RPMI8226 (cell line): ENCODE data around the gene PCDHGA9.
"Not testable (repeated sequence)": the region's sequence is repeated elsewhere in the genome, so short reads cannot be mapped to it uniquely, and the experiment has no call there.

Experiments used
- DNase-seq: peaks from one replicate; pipeline ENCODE4 v3.0.0-alpha.2; 2015

The PCDHGA9 gene

DNA sequence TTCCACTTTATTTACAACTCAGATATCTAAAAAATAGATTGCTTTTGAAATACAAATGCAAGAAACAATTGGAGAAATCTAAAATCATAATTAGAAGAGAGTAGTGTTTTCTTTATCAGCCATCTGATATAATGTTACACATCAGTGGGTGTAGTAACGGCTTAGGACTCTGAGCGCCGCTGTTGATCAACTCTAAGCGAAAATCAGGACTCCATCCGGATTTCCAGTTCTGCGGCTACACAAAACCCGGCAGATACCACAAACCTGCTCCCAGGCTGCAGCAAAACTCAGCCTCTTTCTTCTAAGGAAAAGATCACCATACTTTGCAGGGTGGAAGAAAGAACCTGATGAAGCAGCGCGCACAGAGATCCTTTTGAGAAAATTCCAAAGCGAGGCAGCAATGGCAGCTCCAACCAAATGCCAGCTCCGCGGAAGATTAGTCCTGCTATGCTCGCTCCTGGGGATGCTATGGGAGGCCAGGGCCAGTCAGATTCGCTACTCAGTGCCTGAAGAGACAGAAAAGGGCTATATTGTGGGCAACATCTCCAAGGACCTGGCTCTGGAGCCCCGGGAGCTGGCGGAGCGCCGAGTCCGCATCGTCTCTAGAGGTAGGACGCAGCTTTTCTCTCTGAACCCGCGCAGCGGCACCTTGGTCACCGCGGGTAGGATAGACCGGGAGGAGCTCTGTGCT is at the start of gene PCDHGA9:
PCDHGA9 (plus strand) TSS at position 226 of the 691 bp plus-strand sequence; CDS start at position 401, 175 bp downstream.
- DNase-seq, result peak; percentile 53

DNA sequence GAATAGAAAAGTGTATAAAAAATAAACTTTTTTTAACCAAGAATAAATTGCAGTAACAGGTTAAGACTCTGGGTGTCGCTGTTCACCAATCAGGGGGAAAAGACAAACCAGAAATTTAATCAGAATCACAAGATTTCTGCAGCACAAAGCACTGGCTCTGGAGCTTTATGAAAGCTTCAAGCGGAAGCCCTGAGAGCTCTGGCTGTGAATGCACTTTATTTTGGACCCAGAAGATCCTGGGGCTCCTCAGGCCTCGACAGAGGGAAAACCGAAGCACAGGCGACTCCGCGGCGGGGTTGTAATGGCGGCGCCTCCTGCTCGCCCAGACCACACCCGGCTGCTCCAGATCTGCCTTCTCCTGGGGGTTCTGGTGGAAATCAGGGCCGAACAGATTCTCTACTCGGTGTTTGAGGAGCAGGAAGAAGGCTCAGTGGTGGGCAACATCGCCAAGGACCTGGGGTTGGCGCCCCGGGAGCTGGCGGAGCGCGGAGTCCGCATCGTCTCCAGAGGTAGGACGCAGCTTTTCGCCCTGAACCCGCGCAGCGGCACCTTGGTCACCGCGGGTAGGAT is 47.6 kb upstream of the PCDHGA9 start, which contains the start of gene PCDHGA4:
PCDHGA4 (plus strand) TSS at position 122 of the 570 bp plus-strand sequence; CDS start at position 209, 87 bp downstream.
- DNase-seq, result peak; percentile 26

DNA sequence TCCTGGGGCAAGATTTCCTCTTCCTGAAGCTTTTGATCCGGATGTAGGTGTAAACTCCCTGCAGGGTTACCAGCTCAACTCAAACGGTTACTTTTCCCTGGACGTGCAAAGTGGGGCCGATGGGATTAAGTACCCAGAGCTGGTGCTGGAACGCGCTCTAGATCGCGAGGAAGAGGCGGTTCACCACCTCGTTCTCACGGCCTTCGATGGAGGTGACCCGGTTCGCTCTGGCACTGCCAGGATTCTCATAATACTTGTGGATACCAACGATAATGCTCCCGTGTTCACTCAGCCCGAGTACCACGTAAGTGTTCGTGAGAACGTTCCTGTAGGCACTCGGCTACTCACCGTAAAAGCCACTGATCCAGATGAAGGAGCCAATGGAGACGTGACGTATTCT is 46.9 kb upstream of the PCDHGA9 start:
- no peak for DNase-seq

DNA sequence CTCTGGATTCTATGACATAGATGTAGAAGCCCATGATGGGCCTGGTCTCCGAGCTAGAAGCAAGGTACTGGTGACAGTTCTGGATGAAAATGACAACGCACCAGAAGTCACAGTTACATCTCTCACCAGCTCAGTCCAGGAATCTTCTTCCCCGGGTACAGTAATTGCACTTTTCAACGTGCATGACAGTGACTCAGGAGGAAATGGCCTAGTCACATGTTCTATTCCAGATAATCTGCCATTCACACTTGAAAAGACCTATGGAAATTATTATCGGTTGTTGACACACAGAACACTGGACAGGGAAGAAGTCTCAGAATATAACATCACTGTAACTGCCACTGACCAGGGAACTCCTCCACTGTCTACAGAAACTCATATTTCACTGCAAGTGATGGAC is 46.4 kb upstream of the PCDHGA9 start:
- no peak for DNase-seq

DNA sequence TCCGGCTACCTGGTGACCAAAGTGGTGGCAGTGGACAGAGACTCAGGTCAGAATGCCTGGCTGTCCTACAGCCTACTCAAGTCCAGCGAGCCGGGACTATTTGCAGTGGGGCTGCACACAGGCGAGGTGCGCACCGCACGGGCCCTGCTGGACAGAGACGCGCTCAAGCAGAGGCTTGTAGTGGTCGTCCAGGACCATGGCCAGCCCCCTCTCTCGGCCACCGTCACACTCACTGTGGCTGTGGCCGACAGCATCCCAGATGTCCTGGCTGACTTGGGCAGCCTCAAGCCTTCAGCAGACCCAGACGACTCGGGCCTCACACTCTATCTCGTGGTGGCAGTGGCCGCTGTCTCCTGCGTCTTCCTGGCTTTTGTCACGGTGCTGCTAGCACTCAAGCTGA is 45.6 kb upstream of the PCDHGA9 start:
- no peak for DNase-seq

DNA sequence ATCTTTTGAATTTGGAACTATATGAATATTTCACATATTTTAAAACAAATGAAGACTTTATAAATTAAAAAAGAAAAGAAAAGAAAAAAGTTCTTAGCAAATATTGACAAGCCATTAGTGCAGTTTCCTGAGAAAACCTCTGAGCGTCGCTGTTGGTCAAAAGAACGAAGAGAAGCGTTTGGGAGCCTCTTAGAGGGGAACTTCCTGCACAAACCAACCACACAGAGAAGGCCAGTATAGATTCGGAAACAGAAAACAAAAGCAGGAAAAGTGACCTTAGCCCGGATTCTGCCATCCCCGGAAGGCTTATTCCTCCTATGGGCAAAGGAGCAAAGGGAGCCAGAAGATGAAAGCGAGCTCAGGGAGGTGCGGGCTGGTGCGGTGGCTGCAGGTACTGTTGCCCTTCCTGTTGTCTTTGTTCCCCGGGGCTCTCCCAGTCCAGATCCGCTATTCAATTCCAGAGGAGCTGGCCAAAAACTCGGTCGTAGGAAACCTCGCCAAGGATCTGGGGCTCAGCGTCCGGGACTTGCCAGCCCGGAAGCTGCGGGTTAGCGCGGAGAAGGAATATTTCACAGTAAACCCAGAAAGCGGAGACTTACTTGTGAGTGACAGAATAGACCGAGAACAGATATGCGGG is 42.7 kb upstream of the PCDHGA9 start, which contains the start of gene PCDHGB2:
PCDHGB2 (plus strand) TSS at position 205 of the 637 bp plus-strand sequence; CDS start at position 347, 142 bp downstream.
- peak; percentile 50 for DNase-seq

DNA sequence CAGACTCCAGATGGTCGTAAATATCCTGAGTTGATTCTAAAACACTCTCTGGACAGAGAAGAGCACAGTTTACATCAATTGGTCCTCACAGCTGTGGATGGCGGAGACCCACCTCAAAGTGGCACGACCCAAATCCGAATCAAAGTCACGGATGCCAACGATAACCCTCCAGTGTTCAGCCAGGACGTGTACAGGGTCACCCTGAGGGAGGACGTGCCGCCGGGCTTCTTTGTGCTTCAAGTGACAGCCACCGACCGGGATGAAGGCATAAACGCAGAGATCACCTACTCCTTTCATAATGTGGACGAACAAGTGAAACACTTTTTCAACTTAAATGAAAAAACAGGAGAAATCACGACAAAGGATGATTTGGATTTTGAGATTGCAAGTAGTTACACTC is 41.9 kb upstream of the PCDHGA9 start:
- no peak for DNase-seq

DNA sequence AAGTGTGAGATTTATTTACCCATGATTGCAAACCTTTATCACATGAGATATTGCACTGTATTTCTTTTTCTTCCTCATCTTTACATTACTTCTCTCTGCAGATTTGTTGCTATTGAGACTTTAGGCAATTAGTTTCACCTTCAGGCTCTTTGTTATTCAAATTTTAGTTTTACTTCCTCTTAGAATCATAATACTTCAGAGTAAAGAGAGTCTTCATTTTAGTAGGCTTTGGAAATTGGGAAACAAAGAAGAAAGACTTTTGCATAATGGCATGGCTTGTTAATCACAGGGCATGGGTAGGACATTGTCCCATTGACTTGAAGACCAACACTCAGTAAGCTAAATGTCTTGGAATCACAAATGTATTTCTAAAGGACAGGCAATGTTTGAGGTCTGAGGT is 39.9 kb upstream of the PCDHGA9 start:
- no peak for DNase-seq

DNA sequence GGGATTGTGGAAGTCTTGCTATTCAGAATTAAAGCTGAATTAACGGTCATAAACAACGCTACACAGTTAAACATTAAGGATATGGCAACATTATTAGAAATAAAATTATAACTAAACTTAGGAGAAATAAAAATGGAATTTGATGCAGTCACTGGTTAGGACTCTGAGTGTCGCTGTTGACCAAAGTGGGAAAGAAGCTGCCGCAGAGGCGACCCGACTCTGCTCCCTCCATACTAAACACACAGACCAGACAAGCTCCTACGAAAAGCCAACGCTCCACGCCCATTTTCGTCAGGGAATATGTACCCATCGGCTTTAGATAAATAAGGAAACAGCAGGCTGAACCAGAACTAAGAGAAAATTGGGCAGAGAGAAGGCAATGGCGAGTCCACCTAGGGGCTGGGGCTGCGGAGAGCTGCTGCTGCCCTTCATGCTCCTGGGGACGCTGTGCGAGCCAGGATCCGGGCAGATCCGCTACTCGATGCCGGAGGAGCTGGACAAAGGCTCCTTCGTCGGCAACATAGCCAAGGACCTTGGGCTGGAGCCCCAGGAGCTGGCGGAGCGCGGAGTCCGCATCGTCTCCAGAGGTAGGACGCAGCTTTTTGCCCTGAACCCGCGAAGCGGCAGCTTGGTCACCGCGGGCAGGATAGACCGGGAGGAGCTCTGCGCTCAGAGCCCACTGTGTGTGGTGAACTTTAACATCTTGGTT is 38.5 kb upstream of the PCDHGA9 start, which contains the start of gene PCDHGA5:
PCDHGA5 (plus strand) TSS at position 211 of the 709 bp plus-strand sequence; CDS start at position 380, 169 bp downstream.
- no peak for DNase-seq

DNA sequence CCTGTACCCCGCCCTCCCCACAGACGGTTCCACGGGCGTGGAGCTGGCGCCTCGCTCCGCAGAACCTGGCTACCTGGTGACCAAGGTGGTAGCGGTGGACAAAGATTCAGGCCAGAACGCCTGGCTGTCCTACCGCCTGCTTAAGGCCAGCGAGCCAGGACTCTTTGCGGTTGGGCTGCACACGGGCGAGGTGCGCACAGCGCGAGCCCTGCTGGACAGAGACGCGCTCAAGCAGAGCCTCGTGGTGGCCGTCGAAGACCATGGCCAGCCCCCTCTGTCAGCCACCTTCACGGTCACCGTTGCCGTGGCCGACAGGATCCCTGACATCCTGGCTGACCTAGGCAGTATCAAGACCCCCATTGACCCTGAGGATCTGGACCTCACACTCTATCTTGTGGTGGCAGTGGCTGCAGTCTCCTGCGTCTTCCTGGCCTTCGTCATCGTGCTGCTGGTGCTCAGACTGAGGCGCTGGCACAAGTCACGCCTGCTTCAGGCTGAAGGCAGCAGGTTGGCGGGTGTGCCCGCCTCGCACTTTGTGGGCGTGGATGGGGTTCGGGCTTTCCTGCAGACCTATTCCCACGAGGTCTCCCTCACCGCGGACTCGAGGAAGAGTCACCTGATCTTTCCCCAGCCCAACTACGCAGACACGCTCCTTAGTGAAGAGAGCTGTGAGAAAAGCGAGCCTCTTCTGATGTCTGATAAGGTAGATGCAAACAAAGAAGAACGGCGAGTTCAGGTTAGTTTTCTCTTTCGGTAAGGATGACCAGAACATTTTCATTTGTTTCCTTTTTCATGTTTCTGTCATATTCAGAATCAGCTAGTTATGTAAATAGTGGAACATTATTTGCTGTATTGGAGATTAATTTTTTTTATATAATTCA is 36.3 kb upstream of the PCDHGA9 start:
- DNase-seq, result no peak

DNA sequence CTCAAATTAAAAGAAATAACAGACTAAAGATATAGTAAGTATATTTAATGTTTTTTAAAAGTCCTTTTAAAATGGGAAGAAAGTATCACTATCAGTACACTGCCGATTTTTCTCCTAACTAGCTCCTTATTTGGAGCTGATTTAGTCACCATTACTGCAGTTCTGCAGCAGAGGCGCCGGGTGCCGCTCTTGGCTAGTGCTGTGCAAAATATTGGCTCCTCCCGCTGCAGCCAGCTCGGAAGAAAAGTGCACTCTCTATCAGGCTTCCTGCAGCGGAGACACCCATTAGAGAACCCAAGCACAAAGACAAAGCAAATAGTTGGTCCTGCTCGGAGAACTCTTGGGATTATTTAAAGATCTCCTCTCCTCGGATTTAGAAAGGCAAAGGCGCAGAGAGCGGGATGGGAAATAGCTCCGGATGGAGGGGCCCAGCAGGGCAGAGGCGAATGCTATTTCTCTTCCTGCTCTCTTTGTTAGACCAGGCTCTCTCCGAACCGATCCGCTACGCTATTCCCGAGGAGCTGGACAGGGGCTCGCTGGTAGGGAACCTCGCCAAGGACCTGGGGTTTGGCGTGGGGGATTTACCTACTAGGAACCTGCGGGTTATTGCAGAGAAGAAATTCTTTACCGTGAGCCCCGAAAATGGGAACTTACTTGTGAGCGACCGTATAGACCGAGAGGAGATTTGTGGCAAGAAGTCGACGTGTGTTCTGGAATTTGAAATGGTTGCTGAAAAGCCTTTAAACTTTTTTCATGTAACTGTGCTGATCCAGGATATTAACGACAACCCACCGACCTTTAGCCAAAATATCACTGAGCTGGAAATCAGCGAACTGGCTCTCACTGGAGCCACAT is 32.4 kb upstream of the PCDHGA9 start, which contains the start of gene PCDHGB3:
PCDHGB3 (plus strand) TSS at position 249 of the 855 bp plus-strand sequence; CDS start at position 402, 153 bp downstream.
- DNase-seq, result peak; percentile 69

DNA sequence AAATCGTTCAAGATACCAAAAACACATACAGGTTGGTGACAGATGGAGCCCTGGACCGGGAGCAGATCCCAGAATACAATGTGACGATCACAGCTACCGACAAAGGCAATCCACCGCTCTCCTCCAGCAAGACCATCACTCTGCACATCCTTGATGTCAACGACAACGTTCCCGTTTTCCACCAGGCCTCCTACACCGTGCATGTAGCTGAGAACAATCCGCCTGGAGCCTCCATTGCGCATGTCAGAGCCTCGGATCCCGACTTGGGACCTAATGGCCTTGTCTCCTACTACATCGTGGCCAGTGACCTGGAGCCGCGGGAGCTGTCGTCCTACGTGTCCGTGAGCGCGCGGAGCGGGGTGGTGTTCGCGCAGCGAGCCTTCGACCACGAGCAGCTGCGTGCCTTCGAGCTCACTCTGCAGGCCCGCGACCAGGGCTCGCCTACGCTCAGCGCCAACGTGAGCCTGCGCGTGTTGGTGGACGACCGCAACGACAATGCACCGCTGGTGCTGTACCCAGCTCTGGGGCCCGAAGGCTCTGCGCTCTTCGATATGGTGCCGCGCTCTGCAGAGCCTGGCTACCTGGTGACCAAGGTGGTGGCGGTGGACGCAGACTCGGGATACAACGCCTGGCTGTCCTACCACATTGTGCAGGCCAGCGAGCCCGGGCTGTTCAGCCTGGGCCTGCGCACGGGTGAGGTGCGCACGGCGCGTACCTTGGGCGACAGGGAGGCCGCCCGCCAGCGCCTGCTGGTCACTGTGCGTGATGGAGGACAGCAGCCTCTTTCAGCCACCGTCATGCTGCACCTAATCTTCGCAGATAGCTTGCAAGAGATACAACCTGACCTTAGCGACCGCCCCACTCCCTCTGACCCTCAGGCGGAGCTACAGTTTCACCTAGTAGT is 30.8 kb upstream of the PCDHGA9 start:
- no peak for DNase-seq

DNA sequence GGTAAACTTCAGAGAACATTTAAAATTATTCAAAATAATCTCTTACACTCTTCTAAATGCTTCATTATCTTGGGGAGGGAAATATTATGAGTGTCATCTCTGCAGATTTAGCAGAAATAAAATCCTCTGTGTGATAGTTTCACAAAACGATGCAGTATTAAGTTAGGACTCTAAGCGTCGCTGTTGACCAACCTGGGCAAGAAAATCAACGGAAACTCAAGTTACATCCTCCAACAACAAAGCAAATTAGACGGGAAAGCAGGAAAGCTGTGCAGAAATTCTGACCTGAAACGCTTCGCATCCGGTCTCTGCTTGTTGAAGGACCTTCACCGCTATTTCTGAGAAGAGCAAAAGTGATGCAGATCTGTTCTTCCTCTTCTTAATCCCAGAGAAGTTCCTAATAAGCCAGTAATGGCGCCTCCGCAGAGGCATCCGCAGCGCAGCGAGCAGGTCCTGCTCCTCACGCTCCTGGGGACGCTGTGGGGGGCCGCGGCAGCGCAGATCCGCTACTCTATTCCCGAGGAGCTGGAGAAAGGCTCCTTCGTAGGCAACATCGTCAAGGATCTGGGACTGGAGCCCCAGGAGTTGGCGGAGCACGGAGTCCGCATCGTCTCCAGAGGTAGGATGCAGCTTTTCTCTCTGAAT is 28.8 kb upstream of the PCDHGA9 start, which contains the start of gene PCDHGA6:
PCDHGA6 (plus strand) TSS at position 219 of the 645 bp plus-strand sequence; CDS start at position 412, 193 bp downstream.
- DNase-seq, result peak; percentile 38

DNA sequence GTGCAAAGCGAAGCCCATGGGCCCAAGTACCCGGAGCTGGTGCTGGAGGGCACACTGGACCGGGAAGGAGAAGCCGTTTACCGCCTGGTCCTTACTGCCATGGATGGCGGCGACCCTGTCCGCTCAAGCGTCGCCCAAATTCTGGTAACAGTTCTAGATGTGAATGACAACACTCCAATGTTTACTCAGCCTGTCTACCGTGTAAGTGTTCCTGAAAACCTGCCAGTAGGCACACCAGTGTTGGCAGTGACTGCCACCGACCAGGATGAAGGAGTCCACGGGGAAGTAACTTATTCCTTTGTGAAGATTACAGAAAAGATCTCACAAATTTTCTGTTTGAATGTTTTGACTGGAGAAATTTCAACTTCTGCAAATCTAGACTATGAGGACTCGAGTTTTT is 28.0 kb upstream of the PCDHGA9 start:
- DNase-seq, result no peak

DNA sequence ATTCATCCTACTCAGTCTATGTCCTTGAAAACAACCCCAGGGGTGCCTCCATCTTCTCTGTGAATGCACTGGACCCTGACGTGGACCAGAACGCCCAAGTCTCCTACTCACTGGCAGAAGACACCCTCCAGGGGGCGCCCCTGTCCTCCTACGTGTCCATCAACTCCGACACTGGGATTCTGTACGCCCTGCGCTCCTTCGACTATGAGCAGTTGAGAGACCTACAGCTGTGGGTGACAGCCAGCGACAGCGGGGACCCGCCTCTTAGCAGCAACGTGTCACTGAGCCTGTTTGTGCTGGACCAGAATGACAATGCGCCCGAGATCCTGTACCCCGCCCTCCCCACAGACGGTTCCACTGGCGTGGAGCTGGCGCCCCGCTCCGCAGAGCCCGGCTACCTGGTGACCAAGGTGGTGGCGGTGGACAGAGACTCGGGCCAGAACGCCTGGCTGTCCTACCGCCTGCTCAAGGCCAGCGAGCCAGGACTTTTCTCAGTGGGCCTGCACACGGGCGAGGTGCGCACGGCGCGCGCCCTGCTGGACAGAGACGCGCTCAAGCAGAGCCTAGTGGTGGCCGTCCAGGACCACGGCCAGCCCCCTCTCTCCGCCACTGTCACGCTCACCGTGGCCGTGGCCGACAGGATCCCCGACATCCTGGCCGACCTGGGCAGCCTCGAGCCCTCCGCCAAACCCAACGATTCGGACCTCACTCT is 27.0 kb upstream of the PCDHGA9 start:
- DNase-seq, result not testable (repeated sequence)

DNA sequence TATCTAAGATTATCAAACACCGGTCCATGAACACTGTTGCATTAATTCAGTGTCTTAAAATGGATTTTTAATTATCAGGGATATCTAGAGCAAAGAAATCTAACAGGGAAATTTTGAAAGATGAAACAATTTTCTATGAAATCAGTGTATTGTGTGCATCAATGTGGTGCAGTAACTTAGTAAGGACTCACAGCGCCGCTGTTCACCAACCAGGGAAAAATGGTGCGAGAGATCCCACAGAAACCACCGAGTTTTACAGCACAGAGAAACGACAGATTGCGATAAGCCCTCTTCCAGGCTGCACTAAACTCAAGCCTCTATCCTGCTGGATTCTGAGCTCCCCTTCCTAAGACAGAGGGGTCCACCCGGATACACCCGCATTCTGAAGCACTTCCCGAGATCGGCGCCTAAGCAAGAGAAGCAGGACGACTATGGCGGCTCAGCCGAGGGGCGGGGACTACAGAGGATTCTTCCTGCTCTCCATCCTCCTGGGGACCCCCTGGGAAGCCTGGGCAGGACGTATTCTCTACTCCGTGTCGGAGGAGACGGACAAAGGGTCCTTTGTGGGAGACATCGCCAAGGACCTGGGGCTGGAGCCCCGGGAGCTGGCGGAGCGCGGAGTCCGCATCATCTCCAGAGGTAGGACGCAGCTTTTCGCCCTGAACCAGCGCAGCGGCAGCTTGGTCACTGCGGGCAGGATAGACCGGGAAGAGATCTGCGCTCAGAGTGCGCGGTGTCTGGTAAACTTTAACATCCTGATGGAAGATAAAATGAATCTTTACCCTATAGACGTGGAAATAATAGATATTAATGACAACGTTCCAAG is 19.9 kb upstream of the PCDHGA9 start, which contains the start of gene PCDHGA7:
PCDHGA7 (plus strand) TSS at position 274 of the 826 bp plus-strand sequence; CDS start at position 432, 158 bp downstream.
- peak; percentile 24 for DNase-seq

DNA sequence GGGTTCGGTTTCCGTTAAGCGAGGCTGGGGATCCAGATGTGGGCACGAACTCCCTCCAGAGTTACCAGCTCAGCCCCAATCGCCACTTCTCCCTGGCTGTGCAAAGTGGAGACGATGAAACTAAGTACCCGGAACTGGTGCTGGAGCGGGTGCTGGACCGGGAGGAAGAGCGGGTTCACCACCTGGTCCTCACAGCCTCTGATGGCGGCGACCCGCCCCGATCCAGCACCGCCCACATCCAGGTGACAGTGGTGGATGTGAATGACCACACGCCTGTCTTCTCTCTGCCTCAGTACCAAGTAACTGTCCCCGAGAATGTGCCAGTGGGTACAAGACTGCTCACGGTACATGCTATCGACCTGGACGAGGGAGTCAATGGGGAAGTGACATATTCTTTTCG is 19.2 kb upstream of the PCDHGA9 start:
- DNase-seq, result no peak
